ENCODE data around the gene AUNIP. TPM values are rescaled to one million over a fixed set of nuclear protein-coding genes. Genes with fewer than 3 reads are reported as not detected.

AUNIP gene
- total RNA-seq, 1 experiment from 2014 or later, result 16.1 TPM

DNA sequence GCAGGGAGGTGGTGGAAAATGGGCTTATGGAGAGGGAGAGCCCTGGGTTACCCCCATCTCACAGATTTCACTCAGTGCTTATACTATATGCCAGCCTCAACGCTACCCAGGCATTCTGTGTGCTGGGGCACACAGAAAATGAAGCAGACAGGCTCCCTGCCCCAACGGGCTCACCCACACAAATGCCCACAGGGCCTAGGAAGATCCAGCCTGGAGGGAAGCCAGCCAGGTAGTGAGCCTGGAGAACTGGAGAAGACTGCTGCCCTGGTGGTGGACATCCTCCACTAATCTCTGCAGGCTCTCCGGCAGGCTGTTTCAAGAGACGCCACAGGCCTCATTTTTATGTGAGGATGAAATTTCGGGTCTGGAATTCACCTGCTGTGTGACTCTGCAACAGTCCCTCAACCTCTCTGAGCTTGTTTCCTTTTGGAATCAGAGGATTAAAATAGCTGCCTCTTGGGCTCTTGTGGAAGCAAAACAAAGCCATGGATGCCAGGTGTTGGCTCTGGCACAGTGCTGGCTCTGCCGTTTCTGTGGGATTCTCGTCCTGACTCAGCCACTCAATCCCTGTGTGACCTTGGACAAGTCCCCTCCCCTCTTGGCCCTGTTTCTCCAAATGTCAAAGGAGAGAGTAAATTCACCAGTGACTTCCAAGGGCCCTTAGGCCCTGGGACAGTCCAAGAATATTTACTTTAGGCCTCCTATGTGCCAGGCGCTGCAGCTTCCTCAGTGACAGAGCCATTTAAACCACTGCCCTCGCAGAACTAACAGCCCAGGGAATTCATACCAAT lies 12.6 kb upstream of the AUNIP start:
- ATAC-seq, result no peak
- ChIA-PET CTCF (no interaction called here), POLR2A (no interaction called here)
- H3K27me3 Mint-ChIP-seq (ENCODE audit: low read depth), result peaks cover 8% of the 10 kb centered on the region
- peaks cover 35% of the 10 kb centered on the region for H3K4me1 Mint-ChIP-seq
- H3K9me3 Mint-ChIP-seq, result no peaks in the 10 kb centered on the region
- TF ChIP-seq ETV6 (CRISPR knock-in tag; IDR thresholded peaks at IDR 0.05), result no peak
- no peak for TF ChIP-seq JUN (CRISPR knock-in tag; IDR thresholded peaks at IDR 0.05)
- TF ChIP-seq, protein P1, sequence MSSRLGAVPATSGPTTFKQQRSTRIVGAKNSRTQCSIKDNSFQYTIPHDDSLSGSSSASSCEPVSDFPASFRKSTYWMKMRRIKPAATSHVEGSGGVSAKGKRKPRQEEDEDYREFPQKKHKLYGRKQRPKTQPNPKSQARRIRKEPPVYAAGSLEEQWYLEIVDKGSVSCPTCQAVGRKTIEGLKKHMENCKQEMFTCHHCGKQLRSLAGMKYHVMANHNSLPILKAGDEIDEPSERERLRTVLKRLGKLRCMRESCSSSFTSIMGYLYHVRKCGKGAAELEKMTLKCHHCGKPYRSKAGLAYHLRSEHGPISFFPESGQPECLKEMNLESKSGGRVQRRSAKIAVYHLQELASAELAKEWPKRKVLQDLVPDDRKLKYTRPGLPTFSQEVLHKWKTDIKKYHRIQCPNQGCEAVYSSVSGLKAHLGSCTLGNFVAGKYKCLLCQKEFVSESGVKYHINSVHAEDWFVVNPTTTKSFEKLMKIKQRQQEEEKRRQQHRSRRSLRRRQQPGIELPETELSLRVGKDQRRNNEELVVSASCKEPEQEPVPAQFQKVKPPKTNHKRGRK (CRISPR knock-in tag; IDR thresholded peaks at IDR 0.05; ENCODE audit: borderline replicate concordance), result no peak
- TF ChIP-seq ZNF121 (CRISPR knock-in tag; IDR thresholded peaks at IDR 0.05), result no peak
- no peak for TF ChIP-seq NR3C1 (CRISPR knock-in tag; conservative IDR thresholded peaks at IDR 0.05; ENCODE audit: low read depth)
- TF ChIP-seq, protein P2, sequence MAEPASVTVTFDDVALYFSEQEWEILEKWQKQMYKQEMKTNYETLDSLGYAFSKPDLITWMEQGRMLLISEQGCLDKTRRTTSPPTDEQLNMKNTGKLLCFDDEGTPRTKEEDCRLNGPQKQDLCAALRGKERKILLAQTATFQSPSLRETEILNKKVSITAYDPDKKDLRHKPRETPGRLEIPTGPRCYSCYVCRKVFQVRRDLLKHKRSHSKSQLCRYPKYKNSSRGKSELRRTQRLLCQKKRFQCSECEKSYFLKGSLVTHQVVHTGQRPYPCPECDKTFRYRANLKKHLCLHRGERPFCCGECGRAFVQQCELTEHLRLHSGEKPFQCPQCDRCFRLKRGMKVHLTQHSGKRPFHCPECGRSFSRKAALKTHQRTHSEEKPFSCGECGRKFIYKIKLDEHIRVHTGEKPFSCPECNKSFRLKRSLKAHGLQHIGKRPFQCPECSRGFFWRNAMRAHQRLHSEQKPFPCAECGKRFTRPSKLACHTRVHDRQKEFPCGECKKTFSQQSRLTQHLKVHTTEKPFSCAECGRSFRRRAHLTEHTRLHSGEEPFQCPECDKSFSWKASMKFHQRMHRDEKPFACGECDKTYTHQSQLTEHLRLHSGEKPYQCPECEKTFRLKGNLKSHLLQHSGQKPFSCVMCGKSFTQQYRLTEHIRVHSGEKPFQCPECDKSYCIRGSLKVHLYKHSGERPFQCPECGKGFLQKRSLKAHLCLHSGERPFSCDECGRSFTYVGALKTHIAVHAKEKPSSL (CRISPR knock-in tag; conservative IDR thresholded peaks at IDR 0.05), result no peak
- TF ChIP-seq NFE2L1 (CRISPR knock-in tag; IDR thresholded peaks at IDR 0.05), result no peak
- TF ChIP-seq ATF1 (CRISPR knock-in tag; IDR thresholded peaks at IDR 0.05), result no peak
- TF ChIP-seq, protein P3, sequence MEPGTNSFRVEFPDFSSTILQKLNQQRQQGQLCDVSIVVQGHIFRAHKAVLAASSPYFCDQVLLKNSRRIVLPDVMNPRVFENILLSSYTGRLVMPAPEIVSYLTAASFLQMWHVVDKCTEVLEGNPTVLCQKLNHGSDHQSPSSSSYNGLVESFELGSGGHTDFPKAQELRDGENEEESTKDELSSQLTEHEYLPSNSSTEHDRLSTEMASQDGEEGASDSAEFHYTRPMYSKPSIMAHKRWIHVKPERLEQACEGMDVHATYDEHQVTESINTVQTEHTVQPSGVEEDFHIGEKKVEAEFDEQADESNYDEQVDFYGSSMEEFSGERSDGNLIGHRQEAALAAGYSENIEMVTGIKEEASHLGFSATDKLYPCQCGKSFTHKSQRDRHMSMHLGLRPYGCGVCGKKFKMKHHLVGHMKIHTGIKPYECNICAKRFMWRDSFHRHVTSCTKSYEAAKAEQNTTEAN (CRISPR knock-in tag; IDR thresholded peaks at IDR 0.05), result no peak
- TF ChIP-seq NFYB (CRISPR knock-in tag; conservative IDR thresholded peaks at IDR 0.05; ENCODE audit: low read depth), result no peak
- TF ChIP-seq, protein P4, sequence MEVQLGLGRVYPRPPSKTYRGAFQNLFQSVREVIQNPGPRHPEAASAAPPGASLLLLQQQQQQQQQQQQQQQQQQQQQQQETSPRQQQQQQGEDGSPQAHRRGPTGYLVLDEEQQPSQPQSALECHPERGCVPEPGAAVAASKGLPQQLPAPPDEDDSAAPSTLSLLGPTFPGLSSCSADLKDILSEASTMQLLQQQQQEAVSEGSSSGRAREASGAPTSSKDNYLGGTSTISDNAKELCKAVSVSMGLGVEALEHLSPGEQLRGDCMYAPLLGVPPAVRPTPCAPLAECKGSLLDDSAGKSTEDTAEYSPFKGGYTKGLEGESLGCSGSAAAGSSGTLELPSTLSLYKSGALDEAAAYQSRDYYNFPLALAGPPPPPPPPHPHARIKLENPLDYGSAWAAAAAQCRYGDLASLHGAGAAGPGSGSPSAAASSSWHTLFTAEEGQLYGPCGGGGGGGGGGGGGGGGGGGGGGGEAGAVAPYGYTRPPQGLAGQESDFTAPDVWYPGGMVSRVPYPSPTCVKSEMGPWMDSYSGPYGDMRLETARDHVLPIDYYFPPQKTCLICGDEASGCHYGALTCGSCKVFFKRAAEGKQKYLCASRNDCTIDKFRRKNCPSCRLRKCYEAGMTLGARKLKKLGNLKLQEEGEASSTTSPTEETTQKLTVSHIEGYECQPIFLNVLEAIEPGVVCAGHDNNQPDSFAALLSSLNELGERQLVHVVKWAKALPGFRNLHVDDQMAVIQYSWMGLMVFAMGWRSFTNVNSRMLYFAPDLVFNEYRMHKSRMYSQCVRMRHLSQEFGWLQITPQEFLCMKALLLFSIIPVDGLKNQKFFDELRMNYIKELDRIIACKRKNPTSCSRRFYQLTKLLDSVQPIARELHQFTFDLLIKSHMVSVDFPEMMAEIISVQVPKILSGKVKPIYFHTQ (CRISPR knock-in tag; IDR thresholded peaks at IDR 0.05), result no peak
- TF ChIP-seq, protein P5, sequence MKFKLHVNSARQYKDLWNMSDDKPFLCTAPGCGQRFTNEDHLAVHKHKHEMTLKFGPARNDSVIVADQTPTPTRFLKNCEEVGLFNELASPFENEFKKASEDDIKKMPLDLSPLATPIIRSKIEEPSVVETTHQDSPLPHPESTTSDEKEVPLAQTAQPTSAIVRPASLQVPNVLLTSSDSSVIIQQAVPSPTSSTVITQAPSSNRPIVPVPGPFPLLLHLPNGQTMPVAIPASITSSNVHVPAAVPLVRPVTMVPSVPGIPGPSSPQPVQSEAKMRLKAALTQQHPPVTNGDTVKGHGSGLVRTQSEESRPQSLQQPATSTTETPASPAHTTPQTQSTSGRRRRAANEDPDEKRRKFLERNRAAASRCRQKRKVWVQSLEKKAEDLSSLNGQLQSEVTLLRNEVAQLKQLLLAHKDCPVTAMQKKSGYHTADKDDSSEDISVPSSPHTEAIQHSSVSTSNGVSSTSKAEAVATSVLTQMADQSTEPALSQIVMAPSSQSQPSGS (CRISPR knock-in tag; IDR thresholded peaks at IDR 0.05; ENCODE audit: borderline replicate concordance, low read depth), result no peak
- TF ChIP-seq TCF7 (CRISPR knock-in tag; IDR thresholded peaks at IDR 0.05; ENCODE audit: low read depth), result no peak
- TF ChIP-seq KAT7 (CRISPR knock-in tag; IDR thresholded peaks at IDR 0.05; ENCODE audit: borderline replicate concordance), result no peak
- no peak for TF ChIP-seq CREB1 (CRISPR knock-in tag; IDR thresholded peaks at IDR 0.05)
- TF ChIP-seq, protein P6, sequence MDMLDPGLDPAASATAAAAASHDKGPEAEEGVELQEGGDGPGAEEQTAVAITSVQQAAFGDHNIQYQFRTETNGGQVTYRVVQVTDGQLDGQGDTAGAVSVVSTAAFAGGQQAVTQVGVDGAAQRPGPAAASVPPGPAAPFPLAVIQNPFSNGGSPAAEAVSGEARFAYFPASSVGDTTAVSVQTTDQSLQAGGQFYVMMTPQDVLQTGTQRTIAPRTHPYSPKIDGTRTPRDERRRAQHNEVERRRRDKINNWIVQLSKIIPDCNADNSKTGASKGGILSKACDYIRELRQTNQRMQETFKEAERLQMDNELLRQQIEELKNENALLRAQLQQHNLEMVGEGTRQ (CRISPR knock-in tag; IDR thresholded peaks at IDR 0.05), result no peak
- no peak for TF ChIP-seq OVOL2 (CRISPR knock-in tag; IDR thresholded peaks at IDR 0.05; ENCODE audit: borderline replicate concordance)
- TF ChIP-seq CBFB (CRISPR knock-in tag; IDR thresholded peaks at IDR 0.05; ENCODE audit: low read depth), result no peak
- no peak for TF ChIP-seq ZNF232 (CRISPR knock-in tag; IDR thresholded peaks at IDR 0.05)
- peak; percentile 5 for DNase-seq (ENCODE audit: low spot score)
- no peaks in the 10 kb centered on the region for H3K36me3 Mint-ChIP-seq
- no peak overlapping the region for H3K4me3 Mint-ChIP-seq
- H3K27ac Mint-ChIP-seq, result no peak overlapping the region

All from WTC11 (cell line).